MM.1S (cell line): ENCODE data around the gene OR8D1.

Experiments
- CTCF ChIP-seq: fragments of 300-600 bp; sonication (generic); IDR thresholded peaks from 2 replicates; pipeline ENCODE4 v1.5.1; 2016; ENCODE audit warnings: antibody characterized with exemption, low read length, mixed read lengths
- EZH2 ChIP-seq: fragments of 300-600 bp; sonication (generic); optimal IDR thresholded peaks from 2 replicates; pipeline ENCODE3; 2017; ENCODE audit warnings: low read depth, mild to moderate bottlenecking, antibody characterized with exemption, low read length, mixed read lengths

- TF ChIP-seq CTCF (no peak), EZH2 (no peak)
Observed at GRCh38 chr11:124307093-124307492, 6.7 kb downstream of the OR8D1 start.
